Right lobe of liver (tissue), 4 donors: ENCODE data around the gene TENT5C.

ENCODE experiments used
- POLR2A ChIP-seq: fragments of 450-650 bp; IDR thresholded peaks from one replicate; pipeline ENCODE4 v1.6.1; 2017; ENCODE audit warnings: antibody characterized with exemption, mild to moderate bottlenecking
- TF ChIP-seq, protein P1 (sequence below), 4 donors: fragments of 200-600 bp in 3 of 4; fragments of 450-650 bp in 1 of 4; IDR thresholded peaks; one replicate each; pipeline versions ENCODE4 v1.5.1 to v1.8.0; 2016 to 2022; ENCODE audit warnings: antibody characterized with exemption in 4 of 4, mild to moderate bottlenecking in 2 of 4
- donor health status: DM: no; HTN: no; CAD: no.
- donor health status: DM: no; HTN: no; CAD: no.
- donor health status: DM: no; HTN: yes; CAD: no.

DNA sequence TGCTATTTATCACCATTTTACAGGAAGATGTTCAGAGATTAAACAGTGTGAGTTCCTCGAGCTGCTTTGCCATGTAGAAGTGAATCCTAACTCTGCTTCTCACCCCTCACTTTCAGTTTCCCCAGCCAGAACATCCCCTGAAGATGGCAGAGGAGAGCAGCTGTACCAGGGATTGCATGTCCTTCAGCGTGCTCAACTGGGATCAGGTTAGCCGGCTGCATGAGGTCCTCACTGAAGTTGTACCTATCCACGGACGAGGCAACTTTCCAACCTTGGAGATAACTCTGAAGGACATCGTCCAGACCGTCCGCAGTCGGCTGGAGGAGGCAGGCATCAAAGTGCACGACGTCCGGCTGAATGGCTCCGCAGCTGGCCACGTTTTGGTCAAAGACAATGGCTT, 16.9 kb downstream of the TENT5C start:
- TF ChIP-seq, protein P1, sequence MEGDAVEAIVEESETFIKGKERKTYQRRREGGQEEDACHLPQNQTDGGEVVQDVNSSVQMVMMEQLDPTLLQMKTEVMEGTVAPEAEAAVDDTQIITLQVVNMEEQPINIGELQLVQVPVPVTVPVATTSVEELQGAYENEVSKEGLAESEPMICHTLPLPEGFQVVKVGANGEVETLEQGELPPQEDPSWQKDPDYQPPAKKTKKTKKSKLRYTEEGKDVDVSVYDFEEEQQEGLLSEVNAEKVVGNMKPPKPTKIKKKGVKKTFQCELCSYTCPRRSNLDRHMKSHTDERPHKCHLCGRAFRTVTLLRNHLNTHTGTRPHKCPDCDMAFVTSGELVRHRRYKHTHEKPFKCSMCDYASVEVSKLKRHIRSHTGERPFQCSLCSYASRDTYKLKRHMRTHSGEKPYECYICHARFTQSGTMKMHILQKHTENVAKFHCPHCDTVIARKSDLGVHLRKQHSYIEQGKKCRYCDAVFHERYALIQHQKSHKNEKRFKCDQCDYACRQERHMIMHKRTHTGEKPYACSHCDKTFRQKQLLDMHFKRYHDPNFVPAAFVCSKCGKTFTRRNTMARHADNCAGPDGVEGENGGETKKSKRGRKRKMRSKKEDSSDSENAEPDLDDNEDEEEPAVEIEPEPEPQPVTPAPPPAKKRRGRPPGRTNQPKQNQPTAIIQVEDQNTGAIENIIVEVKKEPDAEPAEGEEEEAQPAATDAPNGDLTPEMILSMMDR (IDR thresholded peaks at IDR 0.05), result no peak
- no peak for TF ChIP-seq POLR2A
